ENCODE results near the gene HMBS.

Gene HMBS

GRCh38 chr11:119103793-119104192 is 19.1 kb downstream of the HMBS start:
- TF ChIP-seq CTCF (IDR thresholded peaks at IDR 0.05; ENCODE audit: low read depth, low read length) = peak; percentile 41
- H3K27me3 ChIP-seq = no peaks in the 10 kb centered on the region
- H3K4me3 ChIP-seq (ENCODE audit: low read depth, low read length) = no peak overlapping the region
- DNase-seq = no peak
- peaks cover 11% of the 10 kb centered on the region for H3K4me1 ChIP-seq
- no peaks in the 10 kb centered on the region for H3K36me3 ChIP-seq
- H3K9me3 ChIP-seq = no peaks in the 10 kb centered on the region

- Histone ChIP-seq H3K9me3 (no peaks in the 10 kb centered on the region), H3K36me3 (peaks cover 12% of the 10 kb centered on the region), H3K4me3 (ENCODE audit: low read depth, low read length) (peak within 1 kb of the TSS; percentile 75), H3K27me3 (no peaks in the 10 kb centered on the region), H3K4me1 (peaks cover 12% of the 10 kb centered on the region)
- no peak for TF ChIP-seq CTCF (IDR thresholded peaks at IDR 0.05; ENCODE audit: low read depth, low read length)
- peak; percentile 90 for DNase-seq
Measured at GRCh38 chr11:119106564-119107537, 22.2 kb downstream of the HMBS start, which contains the start of gene C2CD2L. TSS of gene C2CD2L (plus strand) at chr11:119107344. CDS start at chr11:119107742, 398 bp downstream.

GRCh38 chr11:119107538-119108145 is 23.0 kb downstream of the HMBS start:
- peak overlapping the region; percentile 75 for H3K4me3 ChIP-seq (ENCODE audit: low read depth, low read length)
- H3K9me3 ChIP-seq = no peaks in the 10 kb centered on the region
- peaks cover 17% of the 10 kb centered on the region for H3K36me3 ChIP-seq
- no peaks in the 10 kb centered on the region for H3K27me3 ChIP-seq
- no peak for TF ChIP-seq CTCF (IDR thresholded peaks at IDR 0.05; ENCODE audit: low read depth, low read length)
- DNase-seq = no peak
- H3K4me1 ChIP-seq = peaks cover 12% of the 10 kb centered on the region

- DNase-seq = peak; percentile 68
- Histone ChIP-seq H3K4me3 (ENCODE audit: low read depth, low read length) (peak overlapping the region; percentile 75), H3K9me3 (no peaks in the 10 kb centered on the region), H3K36me3 (peaks cover 20% of the 10 kb centered on the region), H3K4me1 (peaks cover 12% of the 10 kb centered on the region), H3K27me3 (no peaks in the 10 kb centered on the region)
- TF ChIP-seq CTCF (IDR thresholded peaks at IDR 0.05; ENCODE audit: low read depth, low read length) = no peak
Measured at GRCh38 chr11:119108146-119108856, 23.6 kb downstream of the HMBS start.

GRCh38 chr11:119108857-119109221 is 24.2 kb downstream of the HMBS start:
- Histone ChIP-seq H3K4me3 (ENCODE audit: low read depth, low read length) (peak overlapping the region; percentile 75), H3K9me3 (no peaks in the 10 kb centered on the region), H3K4me1 (peaks cover 12% of the 10 kb centered on the region), H3K27me3 (no peaks in the 10 kb centered on the region), H3K36me3 (peaks cover 23% of the 10 kb centered on the region)
- DNase-seq = no peak
- TF ChIP-seq CTCF (IDR thresholded peaks at IDR 0.05; ENCODE audit: low read depth, low read length) = no peak
